K562 (cell line): ENCODE results near the gene LOC128125822.

Experiments
- CEBPG ChIP-seq, 3 experiments: fragments of 200-800 bp in 1 of 3; sonication (Bioruptor generic) in 1 of 3; sonication (generic) in 1 of 3; formaldehyde crosslinking in 1 of 3; IDR thresholded peaks in 2 of 3; conservative IDR thresholded peaks in 1 of 3; 2 replicates each; pipeline versions ENCODE4 v1.6.1 to v1.8.0; 2016 to 2022; ENCODE audit warnings: missing compliant biosample characterization in 2 of 3, missing genetic modification characterization in 2 of 3, mild to moderate bottlenecking in 1 of 3, missing genetic modification reagents in 1 of 3
- DACH1 ChIP-seq: fragments of 450-650 bp; IDR thresholded peaks from 2 replicates; pipeline ENCODE4 v1.6.1; 2018; ENCODE audit not compliant: partially characterized antibody
- MBD2 ChIP-seq: sonication (generic); IDR thresholded peaks from 2 replicates; pipeline ENCODE4 v1.6.1; 2016; ENCODE audit warnings: low read depth, borderline replicate concordance
- MCM3 ChIP-seq: fragments of 450-650 bp; IDR thresholded peaks from 2 replicates; pipeline ENCODE4 v1.6.1; 2016
- MIER1 ChIP-seq: fragments of 450-650 bp; IDR thresholded peaks from 2 replicates; pipeline ENCODE4 v1.6.1; 2016; ENCODE audit warnings: antibody characterized with exemption, mild to moderate bottlenecking, low read depth
- NR2C1 ChIP-seq, 2 experiments: fragments of 450-650 bp; IDR thresholded peaks; 2 replicates each; pipeline ENCODE4 v1.6.1; 2017; ENCODE audit warnings: mild to moderate bottlenecking in 2 of 2, antibody characterized with exemption in 1 of 2, inconsistent platforms in 1 of 2, missing compliant biosample characterization in 1 of 2, missing genetic modification characterization in 1 of 2
- NRF1 ChIP-seq, 2 experiments: fragments of 450-650 bp; IDR thresholded peaks in 1 of 2; conservative IDR thresholded peaks in 1 of 2; 2 replicates each; pipeline ENCODE4 v1.6.1; 2014; ENCODE audit warnings: mild to moderate bottlenecking in 2 of 2
- SNIP1 ChIP-seq: fragments of 450-650 bp; IDR thresholded peaks from 2 replicates; pipeline ENCODE4 v1.7.1; 2017; ENCODE audit warnings: low read depth, mild to moderate bottlenecking
- TGIF2 ChIP-seq: sonication (generic); formaldehyde crosslinking; IDR thresholded peaks from 2 replicates; pipeline ENCODE4 v1.8.1; 2022; ENCODE audit warnings: mild to moderate bottlenecking, missing genetic modification reagents, moderate library complexity
- ZNF133 ChIP-seq: fragments of 250-450 bp; sonication (Bioruptor Pico); IDR thresholded peaks from 2 replicates; pipeline ENCODE4 v1.4.0; 2020; ENCODE audit warnings: mild to moderate bottlenecking
- ZNF274 ChIP-seq: IDR thresholded peaks from 2 replicates; pipeline ENCODE4 v1.6.1; 2011; ENCODE audit warnings: low read depth, mild to moderate bottlenecking, low read length, moderate library complexity, borderline replicate concordance
- TF ChIP-seq, protein P1 (sequence below), 2 experiments: fragments of 450-650 bp in 1 of 2; sonication (generic) in 1 of 2; formaldehyde crosslinking in 1 of 2; IDR thresholded peaks; 2 replicates each; pipeline versions ENCODE4 v1.7.1 to v1.9.0; 2016 to 2022; ENCODE audit warnings: inconsistent platforms in 1 of 2, mild to moderate bottlenecking in 1 of 2, missing genetic modification reagents in 1 of 2
- TF ChIP-seq, protein P2 (sequence below): fragments of 450-650 bp; IDR thresholded peaks from 2 replicates; pipeline ENCODE4 v1.6.1; 2016; ENCODE audit warnings: low read depth, mild to moderate bottlenecking, moderate library complexity
- TF ChIP-seq, protein P3 (sequence below), 2 experiments: fragments of 150-350 bp in 1 of 2; IDR thresholded peaks; 2 replicates each; pipeline ENCODE4 v1.6.1; 2012 to 2016; ENCODE audit warnings: low read depth in 2 of 2, low read length in 2 of 2, mild to moderate bottlenecking in 1 of 2, moderate library complexity in 1 of 2

The LOC128125822 gene

DNA sequence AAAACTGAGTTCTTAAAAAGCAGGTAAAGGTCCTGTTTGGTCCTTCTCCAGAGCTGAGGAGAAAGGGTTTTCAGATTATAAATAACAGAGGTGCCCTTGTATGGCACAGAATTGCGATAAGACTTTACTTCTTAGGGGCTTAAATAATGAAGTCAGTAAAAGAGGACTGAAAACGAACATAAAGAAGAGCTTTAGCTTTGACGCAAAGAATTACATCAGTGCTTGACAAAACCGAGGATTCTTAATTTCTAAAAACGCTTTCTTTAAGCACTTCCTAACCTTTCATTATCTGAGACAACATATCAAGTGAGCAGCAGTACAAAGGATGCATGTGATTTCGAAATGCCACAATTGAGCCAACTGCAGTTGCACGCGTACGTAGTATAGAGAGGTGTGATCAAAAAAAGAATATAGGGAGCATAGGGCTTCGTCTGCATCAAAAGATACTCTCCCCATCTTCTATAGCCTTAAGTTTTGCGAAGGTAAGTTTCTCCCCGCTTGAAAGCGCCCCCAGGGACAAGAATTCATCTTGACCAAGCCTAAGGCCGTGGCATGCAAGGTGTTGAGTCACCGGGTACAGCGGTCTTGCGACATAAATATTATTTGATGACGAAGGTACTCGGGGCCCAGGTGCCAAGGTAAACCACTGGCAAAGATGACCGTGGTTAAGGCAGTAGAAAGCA is 778 bp upstream of the LOC128125822 start (continued):
- peak; percentile 75 for TF ChIP-seq CEBPG (CRISPR knock-in tag; IDR thresholded peaks at IDR 0.05)
- peak; percentile 66 to 80 for TF ChIP-seq CEBPG (tag; conservative IDR thresholded peaks at IDR 0.05 in 1 of 2, IDR thresholded peaks at IDR 0.05 in 1 of 2)
- TF ChIP-seq MCM3, result no peak
- TF ChIP-seq, protein P1, sequence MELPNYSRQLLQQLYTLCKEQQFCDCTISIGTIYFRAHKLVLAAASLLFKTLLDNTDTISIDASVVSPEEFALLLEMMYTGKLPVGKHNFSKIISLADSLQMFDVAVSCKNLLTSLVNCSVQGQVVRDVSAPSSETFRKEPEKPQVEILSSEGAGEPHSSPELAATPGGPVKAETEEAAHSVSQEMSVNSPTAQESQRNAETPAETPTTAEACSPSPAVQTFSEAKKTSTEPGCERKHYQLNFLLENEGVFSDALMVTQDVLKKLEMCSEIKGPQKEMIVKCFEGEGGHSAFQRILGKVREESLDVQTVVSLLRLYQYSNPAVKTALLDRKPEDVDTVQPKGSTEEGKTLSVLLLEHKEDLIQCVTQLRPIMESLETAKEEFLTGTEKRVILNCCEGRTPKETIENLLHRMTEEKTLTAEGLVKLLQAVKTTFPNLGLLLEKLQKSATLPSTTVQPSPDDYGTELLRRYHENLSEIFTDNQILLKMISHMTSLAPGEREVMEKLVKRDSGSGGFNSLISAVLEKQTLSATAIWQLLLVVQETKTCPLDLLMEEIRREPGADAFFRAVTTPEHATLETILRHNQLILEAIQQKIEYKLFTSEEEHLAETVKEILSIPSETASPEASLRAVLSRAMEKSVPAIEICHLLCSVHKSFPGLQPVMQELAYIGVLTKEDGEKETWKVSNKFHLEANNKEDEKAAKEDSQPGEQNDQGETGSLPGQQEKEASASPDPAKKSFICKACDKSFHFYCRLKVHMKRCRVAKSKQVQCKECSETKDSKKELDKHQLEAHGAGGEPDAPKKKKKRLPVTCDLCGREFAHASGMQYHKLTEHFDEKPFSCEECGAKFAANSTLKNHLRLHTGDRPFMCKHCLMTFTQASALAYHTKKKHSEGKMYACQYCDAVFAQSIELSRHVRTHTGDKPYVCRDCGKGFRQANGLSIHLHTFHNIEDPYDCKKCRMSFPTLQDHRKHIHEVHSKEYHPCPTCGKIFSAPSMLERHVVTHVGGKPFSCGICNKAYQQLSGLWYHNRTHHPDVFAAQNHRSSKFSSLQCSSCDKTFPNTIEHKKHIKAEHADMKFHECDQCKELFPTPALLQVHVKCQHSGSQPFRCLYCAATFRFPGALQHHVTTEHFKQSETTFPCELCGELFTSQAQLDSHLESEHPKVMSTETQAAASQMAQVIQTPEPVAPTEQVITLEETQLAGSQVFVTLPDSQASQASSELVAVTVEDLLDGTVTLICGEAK (IDR thresholded peaks at IDR 0.05), result 0 out of 2 replicates have a peak, but pooled peaks have one; percentile 26
- TF ChIP-seq, protein P1 (CRISPR knock-in tag; IDR thresholded peaks at IDR 0.05), result no peak
- TF ChIP-seq, protein P2, sequence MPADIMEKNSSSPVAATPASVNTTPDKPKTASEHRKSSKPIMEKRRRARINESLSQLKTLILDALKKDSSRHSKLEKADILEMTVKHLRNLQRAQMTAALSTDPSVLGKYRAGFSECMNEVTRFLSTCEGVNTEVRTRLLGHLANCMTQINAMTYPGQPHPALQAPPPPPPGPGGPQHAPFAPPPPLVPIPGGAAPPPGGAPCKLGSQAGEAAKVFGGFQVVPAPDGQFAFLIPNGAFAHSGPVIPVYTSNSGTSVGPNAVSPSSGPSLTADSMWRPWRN, result no peak
- no peak for TF ChIP-seq DACH1
- TF ChIP-seq TGIF2 (CRISPR knock-in tag), result no peak
- no peak for TF ChIP-seq ZNF133 (CRISPR knock-in tag)
- TF ChIP-seq NRF1 (conservative IDR thresholded peaks at IDR 0.05 in 1 of 2, IDR thresholded peaks at IDR 0.05 in 1 of 2), result no peak
- no peak for TF ChIP-seq SNIP1
- TF ChIP-seq MIER1, result no peak
- TF ChIP-seq MBD2, result no peak
- TF ChIP-seq, protein P3, sequence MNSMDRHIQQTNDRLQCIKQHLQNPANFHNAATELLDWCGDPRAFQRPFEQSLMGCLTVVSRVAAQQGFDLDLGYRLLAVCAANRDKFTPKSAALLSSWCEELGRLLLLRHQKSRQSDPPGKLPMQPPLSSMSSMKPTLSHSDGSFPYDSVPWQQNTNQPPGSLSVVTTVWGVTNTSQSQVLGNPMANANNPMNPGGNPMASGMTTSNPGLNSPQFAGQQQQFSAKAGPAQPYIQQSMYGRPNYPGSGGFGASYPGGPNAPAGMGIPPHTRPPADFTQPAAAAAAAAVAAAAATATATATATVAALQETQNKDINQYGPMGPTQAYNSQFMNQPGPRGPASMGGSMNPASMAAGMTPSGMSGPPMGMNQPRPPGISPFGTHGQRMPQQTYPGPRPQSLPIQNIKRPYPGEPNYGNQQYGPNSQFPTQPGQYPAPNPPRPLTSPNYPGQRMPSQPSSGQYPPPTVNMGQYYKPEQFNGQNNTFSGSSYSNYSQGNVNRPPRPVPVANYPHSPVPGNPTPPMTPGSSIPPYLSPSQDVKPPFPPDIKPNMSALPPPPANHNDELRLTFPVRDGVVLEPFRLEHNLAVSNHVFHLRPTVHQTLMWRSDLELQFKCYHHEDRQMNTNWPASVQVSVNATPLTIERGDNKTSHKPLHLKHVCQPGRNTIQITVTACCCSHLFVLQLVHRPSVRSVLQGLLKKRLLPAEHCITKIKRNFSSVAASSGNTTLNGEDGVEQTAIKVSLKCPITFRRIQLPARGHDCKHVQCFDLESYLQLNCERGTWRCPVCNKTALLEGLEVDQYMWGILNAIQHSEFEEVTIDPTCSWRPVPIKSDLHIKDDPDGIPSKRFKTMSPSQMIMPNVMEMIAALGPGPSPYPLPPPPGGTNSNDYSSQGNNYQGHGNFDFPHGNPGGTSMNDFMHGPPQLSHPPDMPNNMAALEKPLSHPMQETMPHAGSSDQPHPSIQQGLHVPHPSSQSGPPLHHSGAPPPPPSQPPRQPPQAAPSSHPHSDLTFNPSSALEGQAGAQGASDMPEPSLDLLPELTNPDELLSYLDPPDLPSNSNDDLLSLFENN (IDR thresholded peaks at IDR 0.05; ENCODE audit: low read depth in 2 of 2, low read length in 2 of 2), result no peak
- no peak for TF ChIP-seq NR2C1 (IDR thresholded peaks at IDR 0.05)
- 0 out of 2 replicates have a peak, but pooled peaks have one; percentile 4 for TF ChIP-seq NR2C1 (tag; IDR thresholded peaks at IDR 0.05)
- no peak for TF ChIP-seq ZNF274
